GM20000 (cell line): ENCODE data around the gene SLC10A1.

Experiments used
- DNase-seq: peaks from one replicate; pipeline ENCODE4 v3.0.0; 2012; ENCODE audit warnings: low spot score
- TF ChIP-seq, protein P1 (sequence below): IDR thresholded peaks from 2 replicates; pipeline ENCODE4 v1.5.1; 2012; ENCODE audit warnings: mild to moderate bottlenecking, control low read depth; ENCODE audit errors: extremely low read depth, missing control alignments

The SLC10A1 gene

DNA sequence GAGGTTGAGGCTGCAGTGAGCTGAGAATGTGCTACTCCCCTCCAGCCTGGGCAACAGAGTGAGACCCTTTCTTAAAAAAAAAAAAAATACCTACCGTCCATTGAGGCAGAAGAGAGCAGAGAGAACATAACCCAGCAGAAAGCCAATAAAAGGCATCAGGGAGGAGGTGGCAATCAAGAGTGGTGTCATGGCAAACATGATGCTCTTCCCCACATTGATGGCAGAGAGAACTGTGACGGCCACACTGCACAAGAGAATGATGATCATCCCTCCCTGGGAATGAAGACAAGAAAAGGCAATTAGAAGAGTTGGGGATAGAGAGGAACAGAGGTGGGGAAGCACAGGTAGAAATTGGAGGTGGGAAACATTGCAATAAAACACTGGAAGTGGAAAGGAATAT is 18.0 kb downstream of the SLC10A1 start:
- TF ChIP-seq, protein P1, sequence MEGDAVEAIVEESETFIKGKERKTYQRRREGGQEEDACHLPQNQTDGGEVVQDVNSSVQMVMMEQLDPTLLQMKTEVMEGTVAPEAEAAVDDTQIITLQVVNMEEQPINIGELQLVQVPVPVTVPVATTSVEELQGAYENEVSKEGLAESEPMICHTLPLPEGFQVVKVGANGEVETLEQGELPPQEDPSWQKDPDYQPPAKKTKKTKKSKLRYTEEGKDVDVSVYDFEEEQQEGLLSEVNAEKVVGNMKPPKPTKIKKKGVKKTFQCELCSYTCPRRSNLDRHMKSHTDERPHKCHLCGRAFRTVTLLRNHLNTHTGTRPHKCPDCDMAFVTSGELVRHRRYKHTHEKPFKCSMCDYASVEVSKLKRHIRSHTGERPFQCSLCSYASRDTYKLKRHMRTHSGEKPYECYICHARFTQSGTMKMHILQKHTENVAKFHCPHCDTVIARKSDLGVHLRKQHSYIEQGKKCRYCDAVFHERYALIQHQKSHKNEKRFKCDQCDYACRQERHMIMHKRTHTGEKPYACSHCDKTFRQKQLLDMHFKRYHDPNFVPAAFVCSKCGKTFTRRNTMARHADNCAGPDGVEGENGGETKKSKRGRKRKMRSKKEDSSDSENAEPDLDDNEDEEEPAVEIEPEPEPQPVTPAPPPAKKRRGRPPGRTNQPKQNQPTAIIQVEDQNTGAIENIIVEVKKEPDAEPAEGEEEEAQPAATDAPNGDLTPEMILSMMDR: no peak
- no peak for DNase-seq

DNA sequence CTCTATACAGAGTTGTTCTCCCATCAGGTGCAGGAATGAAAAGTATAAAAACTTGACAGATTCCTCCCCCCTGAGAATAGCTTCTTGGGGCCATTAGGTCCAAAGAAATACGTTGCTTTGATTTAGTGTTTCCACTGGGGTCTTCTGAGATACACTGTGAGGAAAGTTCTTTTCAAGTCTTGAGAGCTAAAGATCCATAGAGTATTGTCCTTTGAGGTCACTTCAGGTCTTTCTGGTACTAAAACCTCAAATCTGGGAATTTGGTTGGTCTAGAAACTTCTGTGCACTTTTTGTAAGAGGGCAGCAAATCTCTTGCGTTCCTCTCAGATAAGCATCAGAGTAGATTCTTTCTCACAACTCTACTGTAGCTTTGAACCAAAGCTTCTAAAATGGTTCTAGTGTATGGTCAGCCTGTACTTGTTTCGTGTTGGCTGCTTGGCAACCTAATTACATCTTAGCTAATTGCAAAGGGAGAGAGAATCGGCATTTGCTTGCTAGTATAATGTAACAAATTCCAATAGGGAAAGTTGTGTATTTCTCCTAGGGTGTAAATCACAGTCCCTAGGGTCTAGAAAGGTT is 20.1 kb downstream of the SLC10A1 start:
- TF ChIP-seq, protein P1: no peak
- DNase-seq: no peak

DNA sequence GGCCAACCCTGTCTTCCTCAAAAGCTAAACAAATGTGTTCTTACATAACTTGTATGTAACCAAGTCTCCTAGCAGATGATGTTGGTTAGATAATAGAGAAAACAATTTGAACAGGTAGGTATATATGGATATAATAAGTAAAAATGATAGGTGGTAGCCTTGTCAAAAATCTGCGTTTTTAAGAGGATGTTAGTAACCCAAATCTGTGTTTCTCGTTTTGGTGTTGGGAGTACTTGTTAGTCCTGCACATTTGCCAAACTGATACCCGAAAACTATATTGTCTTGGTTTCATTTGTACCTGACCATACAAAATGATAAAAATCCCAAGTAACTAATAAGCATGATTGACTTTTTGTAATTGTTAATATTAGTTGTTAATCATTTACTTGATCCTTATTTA is 22.0 kb downstream of the SLC10A1 start:
- TF ChIP-seq, protein P1: no peak
- DNase-seq: no peak

DNA sequence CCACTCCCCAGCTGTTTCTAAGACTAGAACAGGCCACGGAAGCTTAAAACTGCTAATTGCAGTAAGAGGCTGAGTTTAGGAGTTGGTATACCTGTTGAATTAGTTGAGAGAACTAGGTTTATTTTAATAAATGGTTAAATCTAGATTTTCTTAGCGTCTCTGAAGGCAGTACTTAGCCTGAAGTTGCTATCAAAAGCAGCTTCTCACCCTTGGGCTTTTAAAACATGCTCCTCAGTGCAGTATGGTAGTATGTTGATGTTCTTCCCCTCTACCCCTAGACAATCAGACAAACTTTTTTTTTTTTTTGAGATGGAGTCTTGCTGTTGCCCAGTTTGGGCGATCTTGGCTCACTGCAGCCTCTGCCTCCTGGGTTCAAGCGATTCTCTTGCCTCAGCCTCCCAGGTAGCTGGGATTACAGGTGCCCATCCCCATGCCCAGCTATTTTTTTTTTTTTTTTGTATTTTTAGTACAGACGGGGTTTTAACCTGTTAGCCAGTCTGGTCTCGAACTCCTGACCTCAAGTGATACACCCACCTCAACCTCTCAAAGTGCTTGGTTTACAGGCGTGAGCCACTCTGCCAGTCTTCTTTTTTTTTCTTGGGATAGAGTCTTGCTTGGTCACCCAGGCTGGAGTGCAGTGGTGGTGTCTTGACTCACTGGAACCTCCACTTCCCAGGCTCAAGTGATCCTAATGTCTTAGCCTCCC is 23.3 kb downstream of the SLC10A1 start:
- no peak for DNase-seq
- TF ChIP-seq, protein P1: no peak

DNA sequence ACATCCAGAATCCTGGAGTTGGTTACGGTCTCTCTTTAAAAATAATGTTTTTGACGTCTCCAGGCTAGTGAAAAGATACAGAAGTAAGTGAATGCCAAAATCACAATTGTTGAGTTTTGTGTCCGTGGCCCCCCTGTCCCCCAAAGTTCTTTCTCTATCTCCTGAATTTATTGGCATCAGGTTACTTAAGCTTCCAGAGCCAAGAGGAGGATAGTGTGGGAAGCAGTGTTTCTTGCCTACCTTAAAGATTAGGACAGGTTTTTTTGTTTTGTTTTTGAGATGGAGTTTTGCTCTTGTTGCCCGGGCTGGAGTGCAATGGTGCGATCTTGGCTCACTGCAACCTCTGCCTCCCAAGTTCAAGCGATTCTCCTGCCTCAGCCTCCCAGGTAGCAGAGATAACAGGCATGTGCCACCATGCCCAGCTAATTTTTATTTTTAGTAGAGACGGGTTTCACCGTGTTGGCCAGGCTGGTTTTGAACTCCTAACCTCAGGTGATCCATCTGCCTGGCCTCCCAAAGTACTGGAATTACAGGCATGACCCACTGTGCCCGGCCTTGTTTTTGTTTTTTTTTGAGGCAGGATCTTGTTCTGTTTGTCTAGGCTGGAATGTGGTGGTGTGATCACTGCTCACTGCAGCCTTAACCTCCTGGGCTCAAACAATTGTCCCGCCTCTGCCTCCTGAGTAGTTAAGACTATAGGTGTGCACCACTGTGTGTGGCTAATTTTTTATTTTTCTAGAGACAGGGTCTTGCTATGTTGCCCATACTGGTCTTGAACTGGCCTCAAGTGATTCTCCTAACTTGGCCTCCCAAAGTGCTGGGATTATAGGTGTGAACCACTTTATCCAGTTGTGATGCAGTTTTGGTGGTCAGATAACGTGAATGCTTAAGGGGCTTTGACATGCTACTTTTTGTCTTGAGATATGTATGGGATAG is 24.7 kb downstream of the SLC10A1 start:
- TF ChIP-seq, protein P1: no peak
- no peak for DNase-seq

DNA sequence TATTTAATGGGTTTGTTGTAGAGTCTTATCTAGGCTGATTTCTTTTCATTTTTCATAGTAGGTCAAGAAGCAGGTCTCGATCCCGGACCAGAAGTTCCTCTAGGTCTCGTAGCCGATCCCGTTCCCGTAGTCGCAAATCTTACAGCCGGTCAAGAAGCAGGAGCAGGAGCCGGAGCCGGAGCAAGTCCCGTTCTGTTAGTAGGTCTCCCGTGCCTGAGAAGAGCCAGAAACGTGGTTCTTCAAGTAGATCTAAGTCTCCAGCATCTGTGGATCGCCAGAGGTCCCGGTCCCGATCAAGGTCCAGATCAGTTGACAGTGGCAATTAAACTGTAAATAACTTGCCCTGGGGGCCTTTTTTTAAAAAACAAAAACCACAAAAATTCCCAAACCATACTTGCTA is 25.9 kb downstream of the SLC10A1 start:
- DNase-seq: no peak
- TF ChIP-seq, protein P1: no peak

DNA sequence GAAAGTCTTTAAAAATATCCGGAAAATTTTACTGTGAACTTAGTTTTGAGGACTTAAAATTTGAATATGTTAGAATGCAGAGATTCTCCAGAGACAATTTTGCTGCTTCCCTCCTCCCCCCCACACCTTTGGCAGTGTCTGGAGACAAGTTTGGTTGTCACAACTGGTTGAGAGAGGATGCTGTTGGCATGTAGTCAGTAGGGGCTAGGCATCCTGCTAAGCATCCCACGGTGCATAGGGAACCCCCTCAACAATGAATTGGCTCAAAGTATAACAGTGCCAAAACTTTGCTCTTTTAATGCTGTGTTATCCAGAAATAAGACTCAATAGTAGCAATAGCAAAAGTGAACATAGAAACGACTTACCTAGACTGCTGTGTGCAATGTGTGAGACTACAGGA is 26.5 kb downstream of the SLC10A1 start:
- TF ChIP-seq, protein P1: no peak
- DNase-seq: no peak
